H9 (cell line): Measurements from ENCODE around the gene CEP44. TPM values are rescaled to one million over a fixed set of nuclear protein-coding genes. Genes with fewer than 3 reads are reported as not detected.

Experiments
- DNase-seq: peaks from one replicate; pipeline ENCODE4 v3.0.0-alpha.2; 2017
- H2AFZ ChIP-seq: one replicate; pipeline ENCODE4 v1.6.1; 2013; ENCODE audit warnings: mild to moderate bottlenecking, low read length, control low read depth, moderate library complexity
- H2AK5ac ChIP-seq: 2 replicates; pipeline ENCODE4 v1.6.1; 2013; ENCODE audit warnings: low read length, control low read depth, mixed read lengths; ENCODE audit not compliant: insufficient read length
- H2BK120ac ChIP-seq: one replicate; pipeline ENCODE4 v1.6.1; 2013; ENCODE audit warnings: low read depth, mild to moderate bottlenecking, low read length, control low read depth, inconsistent platforms; ENCODE audit not compliant: poor library complexity, severe bottlenecking
- H2BK12ac ChIP-seq: 2 replicates; pipeline ENCODE4 v1.6.1; 2013; ENCODE audit warnings: low read length, control low read depth, mixed read lengths, low read depth; ENCODE audit not compliant: insufficient read length
- H2BK15ac ChIP-seq: 2 replicates; pipeline ENCODE4 v1.6.1; 2013; ENCODE audit warnings: low read depth, low read length, control low read depth
- H2BK20ac ChIP-seq: one replicate; pipeline ENCODE4 v1.6.1; 2013; ENCODE audit warnings: low read depth, mild to moderate bottlenecking, low read length, control low read depth, inconsistent platforms; ENCODE audit not compliant: poor library complexity, severe bottlenecking
- H2BK5ac ChIP-seq: 2 replicates; pipeline ENCODE4 v1.6.1; 2013; ENCODE audit warnings: low read length, control low read depth, mixed read lengths; ENCODE audit not compliant: insufficient read length
- H3K14ac ChIP-seq: 2 replicates; pipeline ENCODE4 v1.6.1; 2013; ENCODE audit warnings: low read length, control low read depth; ENCODE audit not compliant: insufficient read depth
- H3K18ac ChIP-seq: 2 replicates; pipeline ENCODE4 v1.6.1; 2013; ENCODE audit warnings: low read depth, mild to moderate bottlenecking, mixed read lengths, low read length, control low read depth; ENCODE audit not compliant: insufficient read length
- H3K23ac ChIP-seq: 2 replicates; pipeline ENCODE4 v1.6.1; 2013; ENCODE audit warnings: low read length, control low read depth, mixed read lengths, low read depth; ENCODE audit not compliant: insufficient read length
- H3K23me2 ChIP-seq: 2 replicates; pipeline ENCODE4 v1.6.1; 2013; ENCODE audit warnings: low read depth, mild to moderate bottlenecking, mixed read lengths, low read length, control low read depth; ENCODE audit not compliant: insufficient read length, poor library complexity, severe bottlenecking
- H3K27ac ChIP-seq: 2 replicates; pipeline ENCODE4 v1.5.1; 2013; ENCODE audit warnings: low read length, control low read depth, mixed read lengths, low read depth; ENCODE audit not compliant: insufficient read length
- H3K27me3 ChIP-seq: 2 replicates; pipeline ENCODE4 v1.6.1; 2013; ENCODE audit warnings: low read length, control low read depth, inconsistent platforms; ENCODE audit not compliant: insufficient read depth
- H3K4ac ChIP-seq: 2 replicates; pipeline ENCODE4 v1.6.1; 2013; ENCODE audit warnings: low read depth, mild to moderate bottlenecking, control low read depth, inconsistent platforms, low read length, moderate library complexity
- H3K4me1 ChIP-seq: 2 replicates; pipeline ENCODE4 v1.6.1; 2013; ENCODE audit warnings: low read length, control low read depth, inconsistent platforms; ENCODE audit not compliant: insufficient read depth
- H3K4me2 ChIP-seq: 2 replicates; pipeline ENCODE4 v1.6.1; 2013; ENCODE audit warnings: low read length, control low read depth, mixed read lengths; ENCODE audit not compliant: insufficient read length, insufficient read depth
- H3K56ac ChIP-seq: 2 replicates; pipeline ENCODE4 v1.6.1; 2013; ENCODE audit warnings: low read depth, mild to moderate bottlenecking, mixed read lengths, low read length, control low read depth; ENCODE audit not compliant: insufficient read length
- H3K79me1 ChIP-seq: 2 replicates; pipeline ENCODE4 v1.6.1; 2013; ENCODE audit warnings: low read depth, mild to moderate bottlenecking, moderate library complexity, low read length, control low read depth, inconsistent platforms; ENCODE audit not compliant: insufficient read depth, poor library complexity, severe bottlenecking
- H3K79me2 ChIP-seq: 2 replicates; pipeline ENCODE4 v1.6.1; 2013; ENCODE audit warnings: low read length, control low read depth, inconsistent platforms; ENCODE audit not compliant: insufficient read depth
- H3K9ac ChIP-seq: 2 replicates; pipeline ENCODE4 v1.6.1; 2013; ENCODE audit warnings: low read length, control low read depth, mixed read lengths; ENCODE audit not compliant: insufficient read length; ENCODE audit errors: extremely low read depth
- H3K9me3 ChIP-seq: one replicate; pipeline ENCODE4 v1.6.1; 2013; ENCODE audit warnings: low read depth, low read length, inconsistent platforms; ENCODE audit not compliant: control insufficient read depth
- H3T11ph ChIP-seq: one replicate; pipeline ENCODE4 v1.6.1; 2013; ENCODE audit warnings: mild to moderate bottlenecking, low read length, control low read depth, inconsistent platforms
- H4K20me1 ChIP-seq: one replicate; pipeline ENCODE4 v1.6.1; 2013; ENCODE audit not compliant: control insufficient read depth, insufficient read length, insufficient read depth
- H4K5ac ChIP-seq: 2 replicates; pipeline ENCODE4 v1.6.1; 2013; ENCODE audit warnings: low read depth, mild to moderate bottlenecking, mixed read lengths, low read length, control low read depth; ENCODE audit not compliant: insufficient read length
- H4K8ac ChIP-seq: replicated peaks from 2 replicates; pipeline ENCODE4 v1.6.1; 2013; ENCODE audit warnings: low read length, control low read depth, mixed read lengths, low read depth; ENCODE audit not compliant: insufficient read length
- H4K91ac ChIP-seq: 2 replicates; pipeline ENCODE4 v1.6.1; 2013; ENCODE audit warnings: low read depth, mild to moderate bottlenecking, moderate library complexity, mixed read lengths, low read length, control low read depth; ENCODE audit not compliant: insufficient read length
- H3K27ac Mint-ChIP-seq, 3 experiments: 2 replicates in 2 of 3; 3 replicates in 1 of 3; pipeline ENCODE4 v1.8.0; 2020 to 2021; ENCODE audit warnings: mixed read lengths in 3 of 3, mild to moderate bottlenecking in 1 of 3, moderate library complexity in 1 of 3
- H3K27me3 Mint-ChIP-seq: 2 replicates; pipeline ENCODE4 v1.8.0; 2021; ENCODE audit warnings: low read depth, mild to moderate bottlenecking, moderate library complexity, mixed read lengths
- H3K36me3 Mint-ChIP-seq, 3 experiments: 2 replicates in 2 of 3; 3 replicates in 1 of 3; pipeline ENCODE4 v1.8.0; 2020 to 2021; ENCODE audit warnings: low read depth in 3 of 3, mixed read lengths in 3 of 3; ENCODE audit not compliant: insufficient read depth in 1 of 3
- H3K4me1 Mint-ChIP-seq, 2 experiments: 2 replicates each; pipeline ENCODE4 v1.8.0; 2020; ENCODE audit warnings: mixed read lengths in 2 of 2
- H3K4me3 Mint-ChIP-seq, 2 experiments: 2 replicates in 1 of 2; 3 replicates in 1 of 2; pipeline ENCODE4 v1.8.0; 2020 to 2021; ENCODE audit warnings: mild to moderate bottlenecking in 2 of 2, mixed read lengths in 2 of 2, moderate library complexity in 1 of 2
- H3K9me3 Mint-ChIP-seq, 2 experiments: 2 replicates in 1 of 2; 3 replicates in 1 of 2; pipeline ENCODE4 v1.8.0; 2020; ENCODE audit warnings: mild to moderate bottlenecking in 2 of 2, mixed read lengths in 2 of 2, moderate library complexity in 1 of 2
- WGBS: extraction: QIAGEN DNeasy Blood & Tissue Kit; methylation state at CpG from one replicate; pipeline ENCODE4 v1.1.7; 2013; ENCODE audit warnings: missing lambda C conversion rate, low lambda C conversion rate, mixed read lengths; ENCODE audit not compliant: insufficient read length; ENCODE audit errors: extremely low coverage; 5-methylcytosine and 5-hydroxymethylcytosine counted together
- total RNA-seq: library from RNA; stranded (reverse); gene quantifications from 2 replicates; pipeline ENCODE4 v1.2.1, GENCODE V29; 2021
- TF ChIP-seq, protein P1 (sequence below): fragments of 200-600 bp; sonication (generic); conservative IDR thresholded peaks from 3 replicates; pipeline ENCODE4 v1.8.0; 2021; ENCODE audit warnings: antibody characterized with exemption, mild to moderate bottlenecking

CEP44 gene
- total RNA-seq, 1 experiment from 2014 or later, result 16.5 TPM

GRCh38 chr4:174273930-174274329, 9.8 kb upstream of the CEP44 start:
- H2AK5ac ChIP-seq, result no peak overlapping the region
- H3K27ac Mint-ChIP-seq, result no peak overlapping the region

More at GRCh38 chr4:174273930-174274329, 9.8 kb upstream of the CEP44 start:
- no peaks in the 10 kb centered on the region for H3K27me3 ChIP-seq
- no peak overlapping the region for H3K27ac ChIP-seq
- no peak overlapping the region for H2BK15ac ChIP-seq
- H4K5ac ChIP-seq, result no peak overlapping the region
- WGBS, result no CpG with 5 or more reads among the region's 5 CpGs
- no peak overlapping the region for H3K4ac ChIP-seq
- no peaks in the 10 kb centered on the region for H3K27me3 Mint-ChIP-seq
- TF ChIP-seq, protein P1, sequence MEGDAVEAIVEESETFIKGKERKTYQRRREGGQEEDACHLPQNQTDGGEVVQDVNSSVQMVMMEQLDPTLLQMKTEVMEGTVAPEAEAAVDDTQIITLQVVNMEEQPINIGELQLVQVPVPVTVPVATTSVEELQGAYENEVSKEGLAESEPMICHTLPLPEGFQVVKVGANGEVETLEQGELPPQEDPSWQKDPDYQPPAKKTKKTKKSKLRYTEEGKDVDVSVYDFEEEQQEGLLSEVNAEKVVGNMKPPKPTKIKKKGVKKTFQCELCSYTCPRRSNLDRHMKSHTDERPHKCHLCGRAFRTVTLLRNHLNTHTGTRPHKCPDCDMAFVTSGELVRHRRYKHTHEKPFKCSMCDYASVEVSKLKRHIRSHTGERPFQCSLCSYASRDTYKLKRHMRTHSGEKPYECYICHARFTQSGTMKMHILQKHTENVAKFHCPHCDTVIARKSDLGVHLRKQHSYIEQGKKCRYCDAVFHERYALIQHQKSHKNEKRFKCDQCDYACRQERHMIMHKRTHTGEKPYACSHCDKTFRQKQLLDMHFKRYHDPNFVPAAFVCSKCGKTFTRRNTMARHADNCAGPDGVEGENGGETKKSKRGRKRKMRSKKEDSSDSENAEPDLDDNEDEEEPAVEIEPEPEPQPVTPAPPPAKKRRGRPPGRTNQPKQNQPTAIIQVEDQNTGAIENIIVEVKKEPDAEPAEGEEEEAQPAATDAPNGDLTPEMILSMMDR, result no peak
- no peaks in the 10 kb centered on the region for H3K79me2 ChIP-seq
- no peaks in the 10 kb centered on the region for H3K9me3 ChIP-seq
- H3K23ac ChIP-seq, result no peak overlapping the region
- H4K8ac ChIP-seq, result no peak overlapping the region
- H3T11ph ChIP-seq, result no peak overlapping the region
- H4K20me1 ChIP-seq, result no peaks in the 10 kb centered on the region
- H3K56ac ChIP-seq, result no peak overlapping the region
- H2AFZ ChIP-seq, result no peak overlapping the region
- no peak overlapping the region for H2BK12ac ChIP-seq
- H2BK5ac ChIP-seq, result no peak overlapping the region
- H3K4me1 Mint-ChIP-seq, result no peaks in the 10 kb centered on the region
- H3K36me3 Mint-ChIP-seq, result no peaks in the 10 kb centered on the region
- no peak overlapping the region for H3K4me2 ChIP-seq
- no peaks in the 10 kb centered on the region for H3K4me1 ChIP-seq
- H3K4me3 Mint-ChIP-seq, result no peak overlapping the region
- H2BK20ac ChIP-seq, result no peak overlapping the region
- H3K79me1 ChIP-seq, result no peaks in the 10 kb centered on the region
- H3K14ac ChIP-seq, result no peak overlapping the region
- DNase-seq, result no peak
- H4K91ac ChIP-seq, result no peak overlapping the region
- no peak overlapping the region for H3K9ac ChIP-seq
- no peak overlapping the region for H2BK120ac ChIP-seq
- H3K18ac ChIP-seq, result no peak overlapping the region
- no peaks in the 10 kb centered on the region for H3K9me3 Mint-ChIP-seq
- H3K23me2 ChIP-seq, result no peaks in the 10 kb centered on the region
